Cardiac fibroblast (primary cell): ENCODE data around the gene METRN.
"Not testable (repeated sequence)": the region's sequence is repeated elsewhere in the genome, so short reads cannot be mapped to it uniquely, and the experiment has no call there.

Experiments
- DNase-seq, 2 donors: peaks; one replicate each; pipeline versions ENCODE4 v3.0.0 to v3.0.0-alpha.2; 2010; ENCODE audit warnings: low read depth in 2 of 2
- H3K4me3 ChIP-seq, 2 donors: replicated peaks in 1 of 2; 1 replicate in 1 of 2; 2 replicates in 1 of 2; pipeline ENCODE4 v1.5.1; 2011; ENCODE audit warnings: low read depth in 2 of 2, low read length in 2 of 2, mild to moderate bottlenecking in 2 of 2, moderate library complexity in 1 of 2
- CTCF ChIP-seq: IDR thresholded peaks from one replicate; pipeline ENCODE4 v1.5.1; 2011; ENCODE audit warnings: low read depth, mild to moderate bottlenecking, low read length, inconsistent platforms

Gene METRN

DNA sequence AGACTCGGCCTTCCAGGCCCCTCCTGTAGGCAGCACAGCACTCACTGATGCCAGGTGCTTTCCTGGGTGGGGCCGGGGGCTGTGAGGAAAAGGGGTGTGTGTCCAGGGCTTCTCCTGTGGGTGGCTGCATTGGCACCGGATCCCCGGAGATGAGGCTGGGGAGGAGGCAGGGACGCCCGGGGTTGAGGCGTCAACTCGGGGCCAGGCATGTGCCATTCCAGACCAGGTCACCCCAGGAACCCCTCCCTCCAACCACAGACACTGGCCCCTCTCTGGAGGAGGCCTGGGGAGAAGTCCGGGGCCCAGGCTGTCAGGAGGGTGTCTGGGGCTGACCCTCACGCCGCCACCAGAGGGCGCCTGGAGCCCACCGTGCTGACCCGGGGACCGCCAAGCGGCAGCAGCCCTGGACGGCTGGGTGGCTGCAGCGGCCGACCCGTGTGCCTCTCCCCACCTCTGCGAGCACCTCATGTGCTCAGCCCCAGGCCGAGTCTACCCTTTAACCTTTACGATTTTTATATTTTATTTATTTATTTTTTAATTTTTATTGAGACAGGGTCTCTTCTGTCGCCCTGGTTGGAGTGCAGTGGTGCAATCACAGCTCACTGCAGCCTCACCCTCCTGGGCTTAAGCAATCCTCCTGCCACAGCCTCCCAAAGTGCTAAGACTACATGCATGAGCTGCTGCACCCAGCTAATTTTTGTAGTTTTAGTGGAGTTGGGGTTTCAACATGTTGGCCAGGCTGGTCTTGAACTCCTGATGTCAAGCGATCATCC is 3.2 kb upstream of the METRN start:
- peak; percentile 80 for TF ChIP-seq CTCF
- DNase-seq = peak; percentile 70 to 74
- no peak overlapping the region for H3K4me3 ChIP-seq

GRCh38 chr16:712740-713250 is 2.1 kb upstream of the METRN start:
- TF ChIP-seq CTCF = peak; percentile 48
- peak; percentile 92 to 99 for DNase-seq
- not testable (repeated sequence) for H3K4me3 ChIP-seq

- no peak overlapping the region for H3K4me3 ChIP-seq
- no peak for TF ChIP-seq CTCF
- DNase-seq = no peak
Observed at GRCh38 chr16:714079-714478, 839 bp upstream of the METRN start.

DNA sequence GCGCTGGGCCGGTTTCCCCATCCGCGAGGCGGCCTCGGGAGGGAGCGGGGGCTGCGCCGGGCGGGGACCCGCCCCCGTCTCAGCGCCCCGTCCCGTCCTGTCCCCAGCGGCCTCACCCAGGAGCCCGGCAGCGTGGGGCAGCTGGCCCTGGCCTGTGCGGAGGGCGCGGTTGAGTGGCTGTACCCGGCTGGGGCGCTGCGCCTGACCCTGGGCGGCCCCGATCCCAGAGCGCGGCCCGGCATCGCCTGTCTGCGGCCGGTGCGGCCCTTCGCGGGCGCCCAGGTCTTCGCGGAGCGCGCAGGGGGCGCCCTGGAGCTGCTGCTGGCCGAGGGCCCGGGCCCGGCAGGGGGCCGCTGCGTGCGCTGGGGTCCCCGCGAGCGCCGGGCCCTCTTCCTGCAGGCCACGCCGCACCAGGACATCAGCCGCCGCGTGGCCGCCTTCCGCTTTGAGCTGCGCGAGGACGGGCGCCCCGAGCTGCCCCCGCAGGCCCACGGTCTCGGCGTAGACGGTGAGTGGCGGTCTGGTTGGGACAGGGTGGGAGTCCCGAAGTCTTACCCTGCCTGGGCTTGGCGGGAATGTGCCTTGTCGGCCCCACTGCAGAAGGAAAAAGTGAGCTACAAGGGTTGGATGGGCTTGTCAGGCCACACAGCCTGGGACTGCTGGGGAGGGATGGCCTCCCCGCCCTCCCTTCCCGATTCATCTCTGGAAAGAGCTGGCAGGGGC is 720 bp downstream of the METRN start:
- peak overlapping the region; percentile 48 to 63 for H3K4me3 ChIP-seq
- no peak for TF ChIP-seq CTCF
- peak in 1 of 2 donors; percentile 29 for DNase-seq

- no peak for TF ChIP-seq CTCF
- DNase-seq = peak; percentile 50 to 83
- H3K4me3 ChIP-seq = peak overlapping the region; percentile 48 to 63
Observed at GRCh38 chr16:716200-716568, 1.3 kb downstream of the METRN start.

DNA sequence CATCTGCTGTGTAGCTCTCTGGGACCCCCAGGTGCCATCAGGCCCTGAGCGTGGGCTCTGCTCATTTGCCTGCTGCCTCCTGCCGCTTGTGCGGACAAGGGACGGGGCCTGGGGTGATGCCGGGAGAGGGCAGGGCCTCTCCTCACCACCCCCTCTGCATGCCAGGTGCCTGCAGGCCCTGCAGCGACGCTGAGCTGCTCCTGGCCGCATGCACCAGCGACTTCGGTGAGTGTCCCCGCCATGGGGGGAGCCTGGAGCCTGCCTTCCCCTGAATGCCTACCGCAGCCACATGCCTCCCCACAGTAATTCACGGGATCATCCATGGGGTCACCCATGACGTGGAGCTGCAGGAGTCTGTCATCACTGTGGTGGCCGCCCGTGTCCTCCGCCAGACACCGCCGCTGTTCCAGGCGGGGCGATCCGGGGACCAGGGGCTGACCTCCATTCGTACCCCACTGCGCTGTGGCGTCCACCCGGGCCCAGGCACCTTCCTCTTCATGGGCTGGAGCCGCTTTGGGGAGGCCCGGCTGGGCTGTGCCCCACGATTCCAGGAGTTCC is 1.9 kb downstream of the METRN start:
- H3K4me3 ChIP-seq = no peak overlapping the region
- TF ChIP-seq CTCF = no peak
- DNase-seq = no peak
